ENCODE data around the gene MARS1.

DNA sequence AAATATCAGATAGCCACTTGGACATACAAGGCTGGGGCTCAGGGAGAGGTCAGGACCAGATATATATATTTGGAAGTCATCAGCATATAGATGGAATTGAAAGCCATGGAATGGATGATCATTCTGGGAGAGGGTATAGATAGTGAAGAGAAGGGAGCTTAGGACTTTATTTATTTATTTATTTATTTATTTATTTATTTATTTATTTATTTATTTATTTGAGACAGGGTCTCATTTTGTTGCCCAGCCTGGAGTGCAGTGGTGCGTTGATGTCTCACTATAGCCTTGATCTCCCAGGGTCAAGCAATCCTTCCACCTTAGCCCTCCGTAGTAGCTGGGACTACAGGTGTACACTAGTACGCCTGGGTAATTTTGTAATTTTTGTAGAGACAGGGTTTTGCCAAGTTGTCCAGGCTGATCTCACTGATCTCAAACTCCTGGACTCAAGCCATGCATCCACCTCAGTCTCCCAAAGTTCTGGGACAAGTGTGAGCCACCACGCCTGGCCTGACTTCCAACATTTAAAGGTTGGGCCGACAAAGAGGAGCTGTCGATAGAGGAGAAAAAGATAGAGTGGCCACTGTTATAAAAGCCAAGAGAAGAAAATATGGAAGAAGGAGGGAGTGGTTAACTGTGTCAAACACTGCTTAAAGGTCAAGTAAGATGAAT is 41.4 kb upstream of the MARS1 start:
- TF ChIP-seq TCF7L2 (IDR thresholded peaks at IDR 0.05; ENCODE audit: low read depth, low read length) (no peak), POLR2AphosphoS5 (IDR thresholded peaks at IDR 0.05; ENCODE audit: low read depth, low read length) (no peak), SIN3A (IDR thresholded peaks at IDR 0.05; ENCODE audit: borderline replicate concordance, insufficient read depth, low read depth, low read length) (no peak)
- TF ChIP-seq, protein P1, sequence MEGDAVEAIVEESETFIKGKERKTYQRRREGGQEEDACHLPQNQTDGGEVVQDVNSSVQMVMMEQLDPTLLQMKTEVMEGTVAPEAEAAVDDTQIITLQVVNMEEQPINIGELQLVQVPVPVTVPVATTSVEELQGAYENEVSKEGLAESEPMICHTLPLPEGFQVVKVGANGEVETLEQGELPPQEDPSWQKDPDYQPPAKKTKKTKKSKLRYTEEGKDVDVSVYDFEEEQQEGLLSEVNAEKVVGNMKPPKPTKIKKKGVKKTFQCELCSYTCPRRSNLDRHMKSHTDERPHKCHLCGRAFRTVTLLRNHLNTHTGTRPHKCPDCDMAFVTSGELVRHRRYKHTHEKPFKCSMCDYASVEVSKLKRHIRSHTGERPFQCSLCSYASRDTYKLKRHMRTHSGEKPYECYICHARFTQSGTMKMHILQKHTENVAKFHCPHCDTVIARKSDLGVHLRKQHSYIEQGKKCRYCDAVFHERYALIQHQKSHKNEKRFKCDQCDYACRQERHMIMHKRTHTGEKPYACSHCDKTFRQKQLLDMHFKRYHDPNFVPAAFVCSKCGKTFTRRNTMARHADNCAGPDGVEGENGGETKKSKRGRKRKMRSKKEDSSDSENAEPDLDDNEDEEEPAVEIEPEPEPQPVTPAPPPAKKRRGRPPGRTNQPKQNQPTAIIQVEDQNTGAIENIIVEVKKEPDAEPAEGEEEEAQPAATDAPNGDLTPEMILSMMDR (IDR thresholded peaks at IDR 0.05): no peak
- TF ChIP-seq, protein P2, sequence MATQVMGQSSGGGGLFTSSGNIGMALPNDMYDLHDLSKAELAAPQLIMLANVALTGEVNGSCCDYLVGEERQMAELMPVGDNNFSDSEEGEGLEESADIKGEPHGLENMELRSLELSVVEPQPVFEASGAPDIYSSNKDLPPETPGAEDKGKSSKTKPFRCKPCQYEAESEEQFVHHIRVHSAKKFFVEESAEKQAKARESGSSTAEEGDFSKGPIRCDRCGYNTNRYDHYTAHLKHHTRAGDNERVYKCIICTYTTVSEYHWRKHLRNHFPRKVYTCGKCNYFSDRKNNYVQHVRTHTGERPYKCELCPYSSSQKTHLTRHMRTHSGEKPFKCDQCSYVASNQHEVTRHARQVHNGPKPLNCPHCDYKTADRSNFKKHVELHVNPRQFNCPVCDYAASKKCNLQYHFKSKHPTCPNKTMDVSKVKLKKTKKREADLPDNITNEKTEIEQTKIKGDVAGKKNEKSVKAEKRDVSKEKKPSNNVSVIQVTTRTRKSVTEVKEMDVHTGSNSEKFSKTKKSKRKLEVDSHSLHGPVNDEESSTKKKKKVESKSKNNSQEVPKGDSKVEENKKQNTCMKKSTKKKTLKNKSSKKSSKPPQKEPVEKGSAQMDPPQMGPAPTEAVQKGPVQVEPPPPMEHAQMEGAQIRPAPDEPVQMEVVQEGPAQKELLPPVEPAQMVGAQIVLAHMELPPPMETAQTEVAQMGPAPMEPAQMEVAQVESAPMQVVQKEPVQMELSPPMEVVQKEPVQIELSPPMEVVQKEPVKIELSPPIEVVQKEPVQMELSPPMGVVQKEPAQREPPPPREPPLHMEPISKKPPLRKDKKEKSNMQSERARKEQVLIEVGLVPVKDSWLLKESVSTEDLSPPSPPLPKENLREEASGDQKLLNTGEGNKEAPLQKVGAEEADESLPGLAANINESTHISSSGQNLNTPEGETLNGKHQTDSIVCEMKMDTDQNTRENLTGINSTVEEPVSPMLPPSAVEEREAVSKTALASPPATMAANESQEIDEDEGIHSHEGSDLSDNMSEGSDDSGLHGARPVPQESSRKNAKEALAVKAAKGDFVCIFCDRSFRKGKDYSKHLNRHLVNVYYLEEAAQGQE (IDR thresholded peaks at IDR 0.05; ENCODE audit: insufficient read depth in 1 of 2, low read depth in 2 of 2, low read length in 1 of 2): no peak
